Coronary artery (tissue), 2 donors: ENCODE measurements around the gene DOK7.

ENCODE experiments used
- DNase-seq: peaks from one replicate; pipeline ENCODE4 v3.0.0-alpha.2; 2017; ENCODE audit warnings: low spot score
- H3K27ac ChIP-seq, 2 donors: fragments of 200-600 bp; sonication (generic); one replicate each; pipeline ENCODE4 v1.5.1; 2016 to 2019
- H3K4me3 ChIP-seq: fragments of 200-600 bp; sonication (generic); 2 replicates; pipeline ENCODE4 v1.5.1; 2016; ENCODE audit warnings: mild to moderate bottlenecking, moderate library complexity
- TF ChIP-seq, protein P1 (sequence below): fragments of 200-600 bp; sonication (generic); IDR thresholded peaks from one replicate; pipeline ENCODE4 v1.5.1; 2019; ENCODE audit warnings: antibody characterized with exemption

Gene DOK7

DNA sequence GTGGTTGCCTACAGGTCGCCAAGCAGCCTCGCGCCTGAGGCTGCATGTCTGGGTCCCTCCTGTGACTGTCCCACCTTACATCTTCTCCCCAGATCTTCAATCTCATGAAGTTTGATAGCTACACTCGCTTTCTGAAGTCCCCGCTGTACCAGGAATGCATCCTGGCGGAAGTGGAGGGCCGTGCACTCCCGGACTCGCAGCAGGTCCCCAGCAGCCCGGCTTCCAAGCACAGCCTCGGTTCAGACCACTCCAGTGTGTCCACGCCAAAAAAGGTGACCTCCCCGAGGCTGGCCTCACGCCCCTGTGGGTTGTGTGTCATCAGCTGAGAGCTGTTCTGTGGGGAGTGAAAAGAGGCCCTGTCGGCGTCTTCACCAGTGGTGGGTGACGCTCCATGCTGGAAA lies 46.3 kb upstream of the DOK7 start:
- no peak for DNase-seq
- TF ChIP-seq, protein P1, sequence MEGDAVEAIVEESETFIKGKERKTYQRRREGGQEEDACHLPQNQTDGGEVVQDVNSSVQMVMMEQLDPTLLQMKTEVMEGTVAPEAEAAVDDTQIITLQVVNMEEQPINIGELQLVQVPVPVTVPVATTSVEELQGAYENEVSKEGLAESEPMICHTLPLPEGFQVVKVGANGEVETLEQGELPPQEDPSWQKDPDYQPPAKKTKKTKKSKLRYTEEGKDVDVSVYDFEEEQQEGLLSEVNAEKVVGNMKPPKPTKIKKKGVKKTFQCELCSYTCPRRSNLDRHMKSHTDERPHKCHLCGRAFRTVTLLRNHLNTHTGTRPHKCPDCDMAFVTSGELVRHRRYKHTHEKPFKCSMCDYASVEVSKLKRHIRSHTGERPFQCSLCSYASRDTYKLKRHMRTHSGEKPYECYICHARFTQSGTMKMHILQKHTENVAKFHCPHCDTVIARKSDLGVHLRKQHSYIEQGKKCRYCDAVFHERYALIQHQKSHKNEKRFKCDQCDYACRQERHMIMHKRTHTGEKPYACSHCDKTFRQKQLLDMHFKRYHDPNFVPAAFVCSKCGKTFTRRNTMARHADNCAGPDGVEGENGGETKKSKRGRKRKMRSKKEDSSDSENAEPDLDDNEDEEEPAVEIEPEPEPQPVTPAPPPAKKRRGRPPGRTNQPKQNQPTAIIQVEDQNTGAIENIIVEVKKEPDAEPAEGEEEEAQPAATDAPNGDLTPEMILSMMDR: no peak
- H3K4me3 ChIP-seq: no peak overlapping the region
- no peak overlapping the region for H3K27ac ChIP-seq

DNA sequence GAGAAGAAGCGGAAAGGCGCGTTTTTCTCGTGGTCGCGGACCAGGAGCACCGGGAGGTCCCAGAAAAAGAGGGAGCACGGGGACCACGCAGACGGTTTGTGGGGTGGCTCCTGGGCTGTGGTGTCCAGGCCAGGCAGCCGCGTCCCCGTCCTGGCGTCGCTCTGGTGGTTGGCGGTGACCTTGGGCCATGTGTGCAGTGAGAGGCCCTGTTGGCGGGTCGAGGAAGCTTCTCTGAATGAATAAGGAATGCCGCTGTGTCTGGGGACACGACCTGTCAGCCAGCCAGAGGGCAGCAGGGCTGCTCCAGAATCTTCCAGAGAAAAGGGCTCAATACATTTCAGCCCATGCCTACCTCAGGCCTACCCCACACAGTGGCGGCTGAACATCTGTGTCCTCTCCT lies 45.7 kb upstream of the DOK7 start:
- H3K4me3 ChIP-seq: no peak overlapping the region
- no peak for DNase-seq
- TF ChIP-seq, protein P1: no peak
- H3K27ac ChIP-seq: no peak overlapping the region

DNA sequence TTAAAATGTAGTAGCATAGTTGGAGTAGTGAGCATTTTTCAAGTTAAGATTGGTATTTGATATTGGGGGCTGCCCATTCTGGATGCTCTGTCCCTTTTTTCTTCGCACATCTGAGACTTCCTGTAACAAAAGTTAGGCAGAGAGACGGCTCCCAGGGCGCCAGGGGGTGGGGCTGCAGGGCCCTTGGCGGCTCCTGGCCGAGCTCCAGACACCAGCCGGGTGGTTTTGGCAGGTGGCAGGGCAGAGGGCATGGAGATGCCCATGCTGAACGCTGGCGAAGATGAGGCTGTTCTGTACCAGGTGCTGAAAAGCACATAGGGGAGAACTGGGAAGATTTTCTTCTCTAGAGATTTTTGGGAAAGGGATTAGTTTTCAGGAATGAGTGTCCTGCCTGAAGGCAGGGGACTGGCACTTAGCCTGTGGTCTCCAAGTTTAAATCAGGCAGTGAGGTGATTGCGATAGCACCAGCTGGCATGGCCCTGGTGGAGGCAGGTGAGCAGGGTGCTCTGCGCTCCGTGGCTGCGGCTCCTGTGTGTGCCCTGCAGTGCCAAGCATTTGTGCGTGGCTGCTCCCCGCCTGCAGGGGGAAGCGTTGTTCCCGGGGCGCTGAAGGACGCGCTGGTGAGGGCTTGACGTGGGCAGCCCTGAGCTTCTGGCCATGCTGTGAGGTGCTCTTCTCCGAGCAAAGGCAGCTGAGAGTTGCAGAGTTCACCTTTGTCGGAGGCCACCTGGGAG lies 44.9 kb upstream of the DOK7 start:
- TF ChIP-seq, protein P1: no peak
- no peak overlapping the region for H3K4me3 ChIP-seq
- no peak for DNase-seq
- no peak overlapping the region for H3K27ac ChIP-seq

DNA sequence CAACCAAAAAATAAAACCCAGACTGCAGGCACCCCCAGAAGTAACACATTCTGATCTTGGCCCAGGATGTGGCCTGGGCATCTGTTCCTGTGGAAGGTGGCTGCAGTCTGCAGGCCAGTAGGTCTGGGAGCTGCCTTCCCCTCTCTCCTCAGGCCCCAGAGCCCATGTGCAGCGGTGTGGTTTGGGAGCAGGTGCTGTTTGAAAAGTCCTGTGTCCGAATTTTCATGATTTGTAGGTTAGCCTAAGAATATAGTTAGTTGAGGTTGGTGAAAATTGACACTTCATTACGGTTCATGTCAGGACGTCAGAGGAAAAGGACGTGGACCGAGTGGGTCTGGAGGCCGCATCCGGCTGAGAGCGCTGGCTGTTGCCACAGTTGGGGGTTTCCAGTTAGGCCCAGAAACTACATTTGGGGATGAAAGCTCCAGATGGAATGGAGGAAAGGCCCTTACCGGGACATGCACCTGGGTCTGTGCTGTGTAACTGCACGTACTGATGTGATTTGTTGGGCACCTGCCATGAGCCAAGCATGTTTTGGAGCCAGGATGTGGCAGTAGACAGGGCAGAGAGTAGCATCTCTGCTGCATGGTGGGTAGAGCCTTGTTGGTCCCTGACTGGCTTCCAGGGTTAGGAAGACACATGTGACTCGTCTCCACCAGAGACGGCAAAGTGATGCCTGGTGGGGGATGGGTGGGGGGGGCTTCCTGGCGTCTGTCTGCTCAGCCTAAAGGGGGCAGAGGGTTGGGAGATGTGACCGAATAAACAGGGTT lies 43.1 kb upstream of the DOK7 start:
- TF ChIP-seq, protein P1: no peak
- no peak overlapping the region for H3K4me3 ChIP-seq
- no peak overlapping the region for H3K27ac ChIP-seq
- no peak for DNase-seq

DNA sequence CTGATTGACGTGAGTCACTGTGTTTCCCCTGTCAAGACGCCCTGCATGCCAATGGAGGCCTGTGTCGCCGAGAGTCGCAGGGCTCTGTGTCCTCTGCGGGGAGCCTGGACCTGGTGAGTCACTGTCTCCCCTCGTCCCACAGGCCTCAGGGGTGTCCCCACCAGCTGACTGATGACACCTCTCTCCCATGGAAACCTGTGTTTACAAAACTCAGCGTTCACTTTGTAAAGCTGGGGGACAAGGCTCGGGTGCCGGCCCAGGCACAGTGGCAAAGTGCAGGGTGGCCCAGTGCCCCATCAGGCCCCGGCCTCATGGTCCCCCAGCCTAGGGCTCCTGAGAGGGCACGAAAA lies 42.5 kb upstream of the DOK7 start:
- no peak for DNase-seq
- TF ChIP-seq, protein P1: no peak
- H3K4me3 ChIP-seq: no peak overlapping the region
- H3K27ac ChIP-seq: no peak overlapping the region

DNA sequence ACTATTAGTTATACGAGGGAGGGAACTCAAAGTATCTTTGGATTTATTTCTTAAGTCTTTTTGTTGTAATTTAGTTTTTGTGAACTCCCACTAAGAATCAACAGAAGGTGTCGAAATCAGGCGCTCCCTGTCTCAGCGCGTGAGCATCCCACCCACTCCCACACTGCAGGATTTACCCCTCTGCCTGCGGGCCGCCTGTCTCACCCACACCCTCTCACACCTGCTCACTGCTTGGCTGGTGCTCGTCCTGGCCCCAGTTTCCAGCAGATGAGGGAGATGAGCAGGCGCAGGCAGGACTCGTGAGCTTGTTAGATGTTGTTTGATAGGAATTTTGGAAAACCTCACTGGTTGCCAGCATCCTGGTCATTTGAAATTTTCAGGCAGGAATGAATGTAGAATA lies 42.1 kb upstream of the DOK7 start:
- H3K4me3 ChIP-seq: no peak overlapping the region
- TF ChIP-seq, protein P1: no peak
- no peak for DNase-seq
- H3K27ac ChIP-seq: no peak overlapping the region

DNA sequence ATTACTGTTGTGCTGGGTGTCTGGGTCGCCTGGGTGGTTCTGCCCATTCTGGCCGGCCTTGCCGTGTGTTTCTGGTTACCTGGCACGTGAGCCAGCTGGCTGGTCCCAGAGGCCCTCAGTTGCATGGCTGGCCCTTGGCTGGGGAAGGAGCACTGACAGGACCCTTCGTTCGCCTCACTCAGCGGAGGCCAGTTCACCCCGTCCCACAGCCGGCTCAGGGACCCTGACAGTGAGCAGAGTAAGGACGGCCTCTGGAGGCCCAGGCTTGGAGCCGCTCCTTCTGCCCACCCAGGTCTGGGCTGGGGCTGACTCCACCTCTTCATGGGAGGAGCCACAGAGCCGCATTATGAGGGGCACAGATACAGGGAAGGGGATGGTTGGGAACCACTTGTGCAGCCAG lies 41.6 kb upstream of the DOK7 start:
- no peak overlapping the region for H3K4me3 ChIP-seq
- H3K27ac ChIP-seq: no peak overlapping the region
- DNase-seq: no peak
- TF ChIP-seq, protein P1: no peak
